ENCODE data around the gene CACNB4.
"Not testable (repeated sequence)": the region's sequence is repeated elsewhere in the genome, so short reads cannot be mapped to it uniquely, and the experiment has no call there.

Gene CACNB4

GRCh38 chr2:151933266-151933804 is 165.5 kb downstream of the CACNB4 start:
- no peak for DNase-seq

DNA sequence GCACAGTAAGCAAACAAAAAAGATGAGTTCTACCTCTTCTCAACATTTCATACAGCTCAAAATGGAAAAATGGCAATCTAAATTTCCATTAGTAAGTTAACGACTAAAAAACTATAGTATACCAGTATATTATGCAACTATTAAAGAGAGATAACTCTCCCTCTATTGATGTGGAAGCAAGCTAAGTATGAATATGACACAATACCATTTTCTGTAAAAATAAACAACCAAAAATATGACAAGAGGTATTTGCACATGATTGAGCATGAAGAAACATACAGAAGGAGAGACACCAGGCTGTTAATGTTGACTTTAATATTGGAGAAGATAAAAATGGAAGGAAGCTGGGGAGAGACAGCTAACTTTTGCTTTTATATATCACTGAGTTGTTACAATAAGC is 167.1 kb downstream of the CACNB4 start:
- no peak for DNase-seq

- no peak for DNase-seq
Observed at GRCh38 chr2:151931030-151931611, 167.7 kb downstream of the CACNB4 start.

DNA sequence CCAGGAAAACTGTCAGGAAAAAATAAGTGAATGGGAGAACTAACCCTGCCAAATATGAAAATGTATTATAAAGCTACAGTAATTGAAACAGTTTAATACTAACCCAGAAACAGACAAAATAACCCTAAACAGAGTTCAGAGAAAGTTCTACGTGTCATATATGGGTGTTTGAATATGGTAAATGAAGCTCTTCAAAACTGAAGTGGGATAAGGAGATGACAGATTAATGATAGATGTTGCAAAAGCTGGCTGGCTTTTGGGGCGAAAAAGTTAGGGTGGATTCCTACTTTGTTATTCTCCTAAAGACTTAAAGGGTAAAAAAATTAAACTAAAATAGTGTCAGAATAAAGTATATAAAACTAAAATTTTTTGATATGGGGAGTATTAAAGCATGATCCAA is 168.8 kb downstream of the CACNB4 start:
- DNase-seq, result no peak

DNA sequence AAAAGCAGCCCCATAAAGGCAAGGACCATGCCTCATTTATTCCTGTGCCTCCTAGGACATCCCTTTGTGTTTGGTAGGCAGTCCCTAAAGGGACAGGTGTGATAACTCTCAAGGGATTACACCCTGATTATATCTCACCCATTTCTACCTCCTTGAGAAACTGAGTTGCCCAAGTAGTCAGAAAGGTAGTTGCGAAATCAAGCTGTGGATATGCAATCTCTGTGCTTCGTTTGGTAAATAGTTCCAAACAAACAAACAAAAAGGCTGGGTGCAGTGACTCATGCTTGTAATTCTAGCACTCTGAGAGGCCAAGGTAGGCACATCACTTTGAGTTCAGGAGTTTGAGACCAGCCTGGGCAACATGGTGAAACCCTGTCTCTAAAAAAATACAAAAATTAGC is 170.5 kb downstream of the CACNB4 start:
- DNase-seq, result no peak

GRCh38 chr2:151927501-151928221 is 171.2 kb downstream of the CACNB4 start:
- no peak for DNase-seq

DNA sequence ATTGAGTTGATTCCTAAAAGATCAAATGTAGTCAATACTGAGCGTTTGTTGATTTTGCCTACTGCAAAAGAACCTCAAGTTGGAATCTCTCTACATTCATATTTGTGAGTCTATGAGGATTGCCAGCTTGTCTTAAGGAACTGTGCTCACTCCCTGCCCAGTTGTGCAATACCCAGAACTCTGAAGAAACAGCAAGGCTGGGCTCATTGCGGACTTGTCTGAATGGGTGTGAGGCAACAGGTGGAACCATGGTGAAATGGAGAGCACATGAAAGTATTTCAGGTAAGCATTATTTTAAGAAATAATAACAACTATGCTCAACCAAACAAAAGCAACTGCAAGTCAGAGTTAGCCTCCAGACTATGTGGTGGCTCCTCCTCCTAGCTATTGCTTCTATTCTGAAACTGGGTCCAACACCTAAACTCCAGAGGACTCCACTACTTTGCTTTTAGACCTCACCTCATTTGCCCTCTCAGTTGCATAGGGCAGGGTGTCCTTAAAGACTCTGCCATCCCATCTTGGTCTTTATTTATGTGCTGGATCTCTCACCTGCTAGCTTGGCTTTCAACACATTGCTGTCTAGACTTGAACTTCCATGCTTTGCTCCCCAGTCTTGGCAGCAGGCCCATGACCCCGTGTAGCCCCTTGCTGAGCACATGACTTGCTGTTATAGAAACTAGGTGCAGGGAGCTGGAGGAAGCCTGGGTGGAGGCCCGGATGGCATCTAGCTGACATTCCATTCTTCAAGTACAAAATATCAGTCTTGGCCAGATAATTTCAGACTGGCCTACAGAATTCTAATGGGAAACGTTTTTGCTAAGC is 175.8 kb downstream of the CACNB4 start:
- DNase-seq, result peak; percentile 8 to 44

GRCh38 chr2:151919786-151920185 is 179.1 kb downstream of the CACNB4 start:
- no peak for DNase-seq

DNA sequence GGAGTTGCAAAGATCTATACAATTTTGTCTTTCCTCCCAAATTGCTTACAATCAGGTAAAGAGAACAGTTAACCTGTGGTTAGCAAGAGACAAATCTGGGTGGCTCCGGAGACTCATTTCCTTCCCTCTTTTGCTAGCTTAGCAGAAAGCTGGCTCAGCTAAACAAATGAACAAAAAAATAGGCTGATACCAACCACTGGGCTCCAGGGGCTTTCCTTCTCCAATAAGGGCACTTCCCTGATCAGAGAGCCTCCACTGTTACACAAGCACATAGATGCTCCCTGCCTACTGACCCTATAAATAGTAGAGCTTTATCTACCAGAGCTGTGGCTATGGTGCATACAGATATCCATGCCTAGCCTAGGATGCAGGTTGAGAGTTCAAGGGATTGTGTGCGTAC is 180.5 kb downstream of the CACNB4 start:
- peak; percentile 2 to 15 for DNase-seq

DNA sequence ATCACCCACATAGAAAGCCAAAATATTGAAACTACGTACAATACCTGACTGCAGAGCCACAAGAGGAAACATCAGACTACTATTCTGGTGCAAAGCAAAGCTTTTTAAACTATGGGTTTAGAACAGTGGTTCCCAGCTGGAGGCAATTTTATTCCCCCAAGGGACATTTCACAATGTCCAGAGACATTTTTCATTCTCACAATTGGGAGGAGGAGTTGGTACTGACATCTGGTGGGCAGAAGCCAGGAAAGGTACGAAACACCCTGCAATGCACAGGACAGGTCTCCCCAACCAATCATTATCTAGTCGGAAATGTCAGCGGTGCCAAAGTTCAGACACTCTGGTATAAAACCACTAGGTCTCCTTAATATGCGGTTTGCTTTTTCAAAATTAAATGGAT is 182.2 kb downstream of the CACNB4 start:
- DNase-seq, result no peak

- not testable (repeated sequence) for DNase-seq
Observed at GRCh38 chr2:151915629-151916025, 183.2 kb downstream of the CACNB4 start.

DNA sequence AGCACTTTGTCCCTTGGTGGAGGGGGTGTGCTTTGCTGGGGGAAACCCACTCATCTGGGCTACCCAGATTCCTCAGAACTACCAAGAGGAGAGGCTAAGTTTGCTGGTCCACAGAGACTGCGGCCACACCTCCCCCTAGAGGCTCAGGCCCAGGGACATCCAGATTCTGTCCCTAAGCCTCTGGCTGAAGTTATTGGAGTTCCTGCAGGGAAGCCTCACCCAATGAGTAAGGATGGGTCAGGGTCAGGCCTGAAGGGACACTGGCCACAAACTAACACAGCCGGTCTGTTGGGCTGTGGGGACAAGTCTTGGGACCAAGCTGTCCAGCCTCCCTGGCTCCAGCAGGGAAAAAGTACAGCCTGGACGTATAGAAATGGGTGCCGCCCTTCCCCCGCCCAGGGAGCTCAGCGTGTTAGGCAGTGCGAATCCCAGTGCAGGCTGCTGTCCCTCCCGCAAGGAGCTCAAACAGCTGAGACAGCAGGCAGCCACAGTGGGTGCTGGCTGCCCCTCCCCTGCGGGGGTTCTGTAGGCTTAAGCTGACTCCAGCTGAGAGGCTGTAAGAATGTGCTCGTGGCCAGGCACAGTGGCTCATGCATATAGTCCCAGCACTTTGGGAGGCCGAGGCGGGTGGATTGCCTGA is 183.7 kb downstream of the CACNB4 start:
- DNase-seq, result no peak

GRCh38 chr2:151908204-151908882 is 190.5 kb downstream of the CACNB4 start:
- DNase-seq, result no peak

DNA sequence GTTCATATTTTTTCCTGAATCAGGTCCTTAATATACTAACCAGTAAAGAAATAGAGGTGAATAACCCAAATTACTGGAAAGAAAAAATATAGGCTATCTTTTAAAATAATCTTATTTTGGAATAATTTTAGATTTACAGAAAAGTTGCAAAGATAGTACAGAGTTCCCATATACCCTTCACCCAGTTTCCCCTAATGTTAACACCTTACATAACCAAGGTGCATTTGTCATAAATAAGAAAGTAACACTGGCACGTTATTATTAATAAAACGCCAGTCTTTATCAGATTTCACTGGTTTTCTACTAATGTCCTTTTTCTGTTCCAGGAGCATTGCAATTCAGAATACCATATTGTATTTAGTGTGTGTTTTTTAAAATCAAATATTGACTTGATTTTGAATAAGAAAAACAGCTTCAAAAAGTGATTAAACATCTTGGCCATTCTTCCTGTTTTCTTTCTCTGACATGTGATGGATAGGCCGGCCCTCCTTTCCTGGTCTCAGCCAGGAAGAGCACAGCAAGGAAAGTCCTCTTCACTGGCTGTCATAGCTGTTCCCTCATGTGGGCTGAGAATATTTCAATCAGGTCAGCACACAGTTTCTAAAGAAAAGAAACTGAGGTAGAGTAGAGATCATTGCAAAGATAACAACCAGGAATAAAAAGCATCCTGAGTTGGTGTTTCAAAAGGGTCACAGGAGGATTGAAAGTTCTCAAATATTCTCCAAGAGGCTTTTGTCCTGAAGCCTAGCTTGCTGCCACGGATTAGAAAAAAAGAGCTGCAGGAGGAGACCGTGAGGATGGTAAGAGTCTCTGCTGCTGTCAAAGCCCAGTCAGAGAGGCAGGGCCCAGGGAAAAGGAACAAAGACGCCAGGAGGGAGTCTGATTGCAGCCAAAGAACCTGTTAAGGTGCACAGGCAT is 191.3 kb downstream of the CACNB4 start:
- no peak for DNase-seq

DNA sequence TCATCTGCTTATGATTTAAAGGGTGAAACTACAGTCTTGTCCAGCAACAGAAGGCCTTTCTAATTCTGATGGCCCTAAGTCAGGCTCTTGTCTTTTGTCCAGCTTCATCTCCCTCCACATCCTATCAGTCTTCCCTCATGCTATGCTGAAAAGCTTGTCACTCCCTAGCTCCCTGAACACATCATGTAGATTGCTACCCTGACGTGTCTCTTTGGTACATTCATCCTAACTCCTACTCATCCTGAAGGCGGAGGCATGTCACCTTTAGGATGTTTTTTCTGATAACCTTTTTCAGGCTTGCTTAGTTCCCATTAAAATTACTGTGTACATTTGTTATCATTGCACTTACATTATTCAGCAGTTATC is 192.2 kb downstream of the CACNB4 start:
- DNase-seq, result no peak

- DNase-seq, result no peak
Observed at GRCh38 chr2:151905963-151906632, 192.7 kb downstream of the CACNB4 start.

GRCh38 chr2:151904807-151905206 is 194.0 kb downstream of the CACNB4 start:
- DNase-seq, result peak in 1 of 2 donors; percentile 1

- no peak for DNase-seq
Observed at GRCh38 chr2:151904021-151904420, 194.8 kb downstream of the CACNB4 start.

- no peak for DNase-seq
Observed at GRCh38 chr2:151902829-151903228, 196.0 kb downstream of the CACNB4 start.

GRCh38 chr2:151900331-151900730 is 198.5 kb downstream of the CACNB4 start:
- DNase-seq, result no peak

DNA sequence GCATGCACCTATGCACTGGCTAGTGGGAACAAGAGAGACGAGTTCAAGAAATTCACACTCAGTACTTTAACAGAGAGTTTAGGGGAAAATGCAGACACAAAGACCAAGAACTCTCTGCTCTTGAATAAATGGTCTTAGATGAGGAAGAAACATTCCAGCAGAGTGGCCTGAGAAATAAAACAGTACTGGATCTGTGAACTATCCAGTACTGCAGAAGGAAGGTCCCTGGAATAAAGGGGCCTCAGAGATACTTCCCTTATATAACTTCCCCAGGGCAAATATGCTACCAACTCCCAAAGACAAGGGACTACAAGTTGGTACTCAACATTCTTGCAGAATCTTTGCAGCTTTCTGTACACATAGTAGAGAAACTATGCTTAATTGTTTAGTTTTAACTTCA is 199.7 kb downstream of the CACNB4 start:
- DNase-seq, result no peak

All from CD4-positive, alpha-beta T cell treated with Interferon alpha-2 for 1 hour (primary cell).